DND-41 (cell line): Measurements from ENCODE around the gene TRIM32.

Experiments used
- EZH2 ChIP-seq: IDR thresholded peaks from 3 replicates; pipeline ENCODE4 v1.6.1; 2012; ENCODE audit warnings: borderline replicate concordance, low read depth, mild to moderate bottlenecking, moderate library complexity, low read length, inconsistent platforms; ENCODE audit not compliant: severe bottlenecking
- TF ChIP-seq, protein P1 (sequence below): IDR thresholded peaks from 2 replicates; pipeline ENCODE4 v1.5.1; 2012; ENCODE audit warnings: borderline replicate concordance, low read length, moderate library complexity, mild to moderate bottlenecking; ENCODE audit not compliant: poor library complexity, severe bottlenecking; ENCODE audit errors: extremely low read depth

DNA sequence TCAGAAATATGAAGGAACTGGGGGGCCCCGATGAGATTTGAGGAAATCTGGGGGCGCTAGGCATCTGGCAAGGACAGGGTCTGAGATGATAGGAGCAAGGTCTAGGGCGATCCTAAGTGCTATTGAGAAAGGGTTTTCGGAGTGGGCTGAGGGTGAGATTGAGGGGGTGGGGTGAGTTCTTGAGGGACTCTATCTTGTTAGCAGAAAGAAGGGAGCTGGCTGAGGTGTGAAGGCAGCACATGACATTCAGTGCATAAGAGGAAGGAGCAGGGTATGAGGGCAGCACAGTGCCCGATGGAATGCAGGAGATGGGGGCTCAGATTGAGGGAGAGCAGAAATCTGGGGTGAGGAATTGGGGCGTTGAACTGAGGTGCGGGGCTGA is 640 bp downstream of the TRIM32 start:
- TF ChIP-seq, protein P1, sequence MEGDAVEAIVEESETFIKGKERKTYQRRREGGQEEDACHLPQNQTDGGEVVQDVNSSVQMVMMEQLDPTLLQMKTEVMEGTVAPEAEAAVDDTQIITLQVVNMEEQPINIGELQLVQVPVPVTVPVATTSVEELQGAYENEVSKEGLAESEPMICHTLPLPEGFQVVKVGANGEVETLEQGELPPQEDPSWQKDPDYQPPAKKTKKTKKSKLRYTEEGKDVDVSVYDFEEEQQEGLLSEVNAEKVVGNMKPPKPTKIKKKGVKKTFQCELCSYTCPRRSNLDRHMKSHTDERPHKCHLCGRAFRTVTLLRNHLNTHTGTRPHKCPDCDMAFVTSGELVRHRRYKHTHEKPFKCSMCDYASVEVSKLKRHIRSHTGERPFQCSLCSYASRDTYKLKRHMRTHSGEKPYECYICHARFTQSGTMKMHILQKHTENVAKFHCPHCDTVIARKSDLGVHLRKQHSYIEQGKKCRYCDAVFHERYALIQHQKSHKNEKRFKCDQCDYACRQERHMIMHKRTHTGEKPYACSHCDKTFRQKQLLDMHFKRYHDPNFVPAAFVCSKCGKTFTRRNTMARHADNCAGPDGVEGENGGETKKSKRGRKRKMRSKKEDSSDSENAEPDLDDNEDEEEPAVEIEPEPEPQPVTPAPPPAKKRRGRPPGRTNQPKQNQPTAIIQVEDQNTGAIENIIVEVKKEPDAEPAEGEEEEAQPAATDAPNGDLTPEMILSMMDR = no peak
- no peak for TF ChIP-seq EZH2
